ENCODE results near the gene HIRA. TPM values are rescaled to one million over a fixed set of nuclear protein-coding genes. Genes with fewer than 3 reads are reported as not detected.

Gene HIRA
- total and polyA plus RNA-seq, 9 of the 15 experiments (the other 6 are each of a cell fraction or from before 2014, with no cell fraction given), result 0.96 to 132 (median 58.4) TPM

DNA sequence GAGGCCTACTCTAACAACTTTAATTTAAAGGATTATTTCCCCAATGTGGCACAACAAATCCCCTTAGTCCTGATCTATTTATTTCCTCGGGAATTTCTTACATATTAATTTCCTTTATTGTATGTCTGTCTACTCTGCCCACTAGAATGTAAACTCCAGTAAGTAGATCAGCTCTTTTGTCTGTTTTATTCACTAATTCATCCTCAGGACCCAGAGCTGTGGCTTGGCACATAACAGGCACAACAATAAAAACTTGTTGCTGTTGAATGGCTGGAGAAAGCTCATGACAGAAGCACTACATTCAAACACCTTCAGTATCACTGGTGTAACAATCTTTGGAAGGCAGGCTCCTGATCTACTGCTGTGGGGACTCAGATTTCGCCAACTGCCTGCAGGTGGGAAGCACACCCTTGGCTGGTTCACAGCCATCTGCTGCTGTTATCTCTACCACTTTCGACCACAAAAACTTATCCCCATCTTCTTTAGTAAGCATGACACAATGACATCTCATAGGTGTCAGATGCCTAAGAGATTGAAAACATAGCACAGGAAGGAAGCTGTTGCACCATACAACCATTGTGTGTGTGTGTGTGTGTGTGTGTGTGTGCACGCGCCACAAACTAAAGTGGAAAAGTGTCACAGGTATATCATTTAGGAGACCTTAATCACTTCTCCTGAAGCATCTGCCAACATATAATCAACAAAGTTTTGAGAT, 11.9 kb downstream of the HIRA start (continued):
- TF ChIP-seq, protein P1, sequence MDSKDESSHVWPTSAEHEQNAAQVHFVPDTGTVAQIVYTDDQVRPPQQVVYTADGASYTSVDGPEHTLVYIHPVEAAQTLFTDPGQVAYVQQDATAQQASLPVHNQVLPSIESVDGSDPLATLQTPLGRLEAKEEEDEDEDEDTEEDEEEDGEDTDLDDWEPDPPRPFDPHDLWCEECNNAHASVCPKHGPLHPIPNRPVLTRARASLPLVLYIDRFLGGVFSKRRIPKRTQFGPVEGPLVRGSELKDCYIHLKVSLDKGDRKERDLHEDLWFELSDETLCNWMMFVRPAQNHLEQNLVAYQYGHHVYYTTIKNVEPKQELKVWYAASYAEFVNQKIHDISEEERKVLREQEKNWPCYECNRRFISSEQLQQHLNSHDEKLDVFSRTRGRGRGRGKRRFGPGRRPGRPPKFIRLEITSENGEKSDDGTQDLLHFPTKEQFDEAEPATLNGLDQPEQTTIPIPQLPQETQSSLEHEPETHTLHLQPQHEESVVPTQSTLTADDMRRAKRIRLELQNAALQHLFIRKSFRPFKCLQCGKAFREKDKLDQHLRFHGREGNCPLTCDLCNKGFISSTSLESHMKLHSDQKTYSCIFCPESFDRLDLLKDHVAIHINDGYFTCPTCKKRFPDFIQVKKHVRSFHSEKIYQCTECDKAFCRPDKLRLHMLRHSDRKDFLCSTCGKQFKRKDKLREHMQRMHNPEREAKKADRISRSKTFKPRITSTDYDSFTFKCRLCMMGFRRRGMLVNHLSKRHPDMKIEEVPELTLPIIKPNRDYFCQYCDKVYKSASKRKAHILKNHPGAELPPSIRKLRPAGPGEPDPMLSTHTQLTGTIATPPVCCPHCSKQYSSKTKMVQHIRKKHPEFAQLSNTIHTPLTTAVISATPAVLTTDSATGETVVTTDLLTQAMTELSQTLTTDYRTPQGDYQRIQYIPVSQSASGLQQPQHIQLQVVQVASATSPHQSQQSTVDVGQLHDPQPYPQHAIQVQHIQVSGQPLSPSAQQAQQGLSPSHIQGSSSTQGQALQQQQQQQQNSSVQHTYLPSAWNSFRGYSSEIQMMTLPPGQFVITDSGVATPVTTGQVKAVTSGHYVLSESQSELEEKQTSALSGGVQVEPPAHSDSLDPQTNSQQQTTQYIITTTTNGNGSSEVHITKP (IDR thresholded peaks at IDR 0.05; ENCODE audit: partially characterized antibody), result no peak
- no peak for TF ChIP-seq BRF1 (IDR thresholded peaks at IDR 0.05; ENCODE audit: borderline replicate concordance, extremely low read depth, insufficient read length)
- TF ChIP-seq POLR2A (conservative IDR thresholded peaks at IDR 0.05), result no peak
- TF ChIP-seq ZNF354B (CRISPR knock-in tag; IDR thresholded peaks at IDR 0.05), result peak; percentile 5; the same call in 1 of the 2 replicates
- TF ChIP-seq GATA2 (CRISPR knock-in tag; IDR thresholded peaks at IDR 0.05), result no peak
- TF ChIP-seq XRCC5 (IDR thresholded peaks at IDR 0.05; ENCODE audit: low read depth, low read length), result no peak
- TF ChIP-seq TGIF2 (CRISPR knock-in tag; IDR thresholded peaks at IDR 0.05), result no peak
- peak; percentile 63; the same call in 1 of the 2 replicates for TF ChIP-seq JUN (IDR thresholded peaks at IDR 0.05; ENCODE audit: borderline replicate concordance, low read depth, low read length)
- no peak for TF ChIP-seq JUN (CRISPR knock-in tag; IDR thresholded peaks at IDR 0.05; ENCODE audit: borderline replicate concordance)
- peak; percentile 96 for TF ChIP-seq MECOM (CRISPR knock-in tag; IDR thresholded peaks at IDR 0.05)
- TF ChIP-seq, protein P2, sequence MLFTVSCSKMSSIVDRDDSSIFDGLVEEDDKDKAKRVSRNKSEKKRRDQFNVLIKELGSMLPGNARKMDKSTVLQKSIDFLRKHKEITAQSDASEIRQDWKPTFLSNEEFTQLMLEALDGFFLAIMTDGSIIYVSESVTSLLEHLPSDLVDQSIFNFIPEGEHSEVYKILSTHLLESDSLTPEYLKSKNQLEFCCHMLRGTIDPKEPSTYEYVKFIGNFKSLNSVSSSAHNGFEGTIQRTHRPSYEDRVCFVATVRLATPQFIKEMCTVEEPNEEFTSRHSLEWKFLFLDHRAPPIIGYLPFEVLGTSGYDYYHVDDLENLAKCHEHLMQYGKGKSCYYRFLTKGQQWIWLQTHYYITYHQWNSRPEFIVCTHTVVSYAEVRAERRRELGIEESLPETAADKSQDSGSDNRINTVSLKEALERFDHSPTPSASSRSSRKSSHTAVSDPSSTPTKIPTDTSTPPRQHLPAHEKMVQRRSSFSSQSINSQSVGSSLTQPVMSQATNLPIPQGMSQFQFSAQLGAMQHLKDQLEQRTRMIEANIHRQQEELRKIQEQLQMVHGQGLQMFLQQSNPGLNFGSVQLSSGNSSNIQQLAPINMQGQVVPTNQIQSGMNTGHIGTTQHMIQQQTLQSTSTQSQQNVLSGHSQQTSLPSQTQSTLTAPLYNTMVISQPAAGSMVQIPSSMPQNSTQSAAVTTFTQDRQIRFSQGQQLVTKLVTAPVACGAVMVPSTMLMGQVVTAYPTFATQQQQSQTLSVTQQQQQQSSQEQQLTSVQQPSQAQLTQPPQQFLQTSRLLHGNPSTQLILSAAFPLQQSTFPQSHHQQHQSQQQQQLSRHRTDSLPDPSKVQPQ (CRISPR knock-in tag; IDR thresholded peaks at IDR 0.05; ENCODE audit: borderline replicate concordance), result peak; percentile 73
- no peak for TF ChIP-seq RB1 (IDR thresholded peaks at IDR 0.05; ENCODE audit: low read depth)
- no peak for TF ChIP-seq CHCHD3 (CRISPR knock-in tag; IDR thresholded peaks at IDR 0.05)
- TF ChIP-seq TSC22D4 (tag; IDR thresholded peaks at IDR 0.05), result no peak
- TF ChIP-seq, protein P3, sequence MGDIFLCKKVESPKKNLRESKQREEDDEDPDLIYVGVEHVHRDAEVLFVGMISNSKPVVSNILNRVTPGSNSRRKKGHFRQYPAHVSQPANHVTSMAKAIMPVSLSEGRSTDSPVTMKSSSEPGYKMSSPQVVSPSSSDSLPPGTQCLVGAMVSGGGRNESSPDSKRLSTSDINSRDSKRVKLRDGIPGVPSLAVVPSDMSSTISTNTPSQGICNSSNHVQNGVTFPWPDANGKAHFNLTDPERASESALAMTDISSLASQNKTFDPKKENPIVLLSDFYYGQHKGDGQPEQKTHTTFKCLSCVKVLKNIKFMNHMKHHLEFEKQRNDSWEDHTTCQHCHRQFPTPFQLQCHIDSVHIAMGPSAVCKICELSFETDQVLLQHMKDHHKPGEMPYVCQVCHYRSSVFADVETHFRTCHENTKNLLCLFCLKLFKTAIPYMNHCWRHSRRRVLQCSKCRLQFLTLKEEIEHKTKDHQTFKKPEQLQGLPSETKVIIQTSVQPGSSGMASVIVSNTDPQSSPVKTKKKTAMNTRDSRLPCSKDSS (IDR thresholded peaks at IDR 0.05; ENCODE audit: low read depth, partially characterized antibody), result no peak
